Stimulated activated CD8-positive, alpha-beta memory T cell treated with anti-CD3 and anti-CD28 coated beads, Interleukin-4, amount 100 ng/mL, for 1 hour (primary cell): ENCODE data around the gene PRICKLE1.

Experiments used
- DNase-seq, 2 donors: peaks; one replicate each; pipeline ENCODE4 v3.0.0-alpha.2; 2020; ENCODE audit warnings: low read depth in 2 of 2, low spot score in 1 of 2

PRICKLE1 gene

DNA sequence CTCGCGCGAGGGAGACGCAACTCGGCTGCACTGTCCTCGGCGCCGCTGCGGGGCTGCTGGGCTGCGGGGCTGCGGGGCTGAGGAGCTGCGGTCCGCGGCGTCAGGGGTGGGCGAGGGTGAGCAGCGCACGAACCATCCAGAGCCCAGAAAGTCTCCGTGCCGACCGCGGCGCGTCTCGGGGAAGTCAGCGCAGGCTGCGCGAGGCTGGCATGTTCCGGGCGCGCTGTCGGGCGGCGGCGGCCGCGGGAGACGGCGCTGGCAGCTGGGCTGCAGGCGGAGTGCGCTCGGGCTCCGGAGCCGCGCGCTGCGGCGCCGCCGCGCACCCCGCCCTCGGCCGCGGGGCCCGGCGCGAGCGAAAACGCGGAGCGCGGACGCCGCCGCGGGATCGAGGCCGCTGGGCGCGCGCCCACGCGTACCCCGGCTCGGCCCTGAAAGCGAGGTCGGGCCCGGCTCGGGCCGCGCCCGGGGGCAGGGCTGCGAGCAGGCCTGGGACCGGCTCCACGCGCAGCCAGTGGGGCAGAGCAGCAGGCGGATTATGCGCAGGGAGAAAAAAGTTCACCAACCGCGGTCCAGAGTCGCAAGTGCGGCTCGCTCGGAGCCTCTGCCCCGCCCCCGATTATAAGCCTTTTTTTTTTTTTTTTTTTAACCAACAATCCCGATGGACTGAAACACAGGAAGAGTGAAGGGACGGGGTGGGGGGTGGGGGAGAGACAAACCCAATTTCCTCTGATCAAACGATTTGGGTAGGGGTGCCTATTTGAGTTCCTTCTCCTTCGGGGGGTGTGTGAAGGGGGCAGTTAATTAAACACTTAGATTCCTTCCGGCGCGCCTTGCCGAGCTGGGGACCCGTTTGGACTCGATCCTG is at the start of gene PRICKLE1:
TSS of gene PRICKLE1 (minus strand) at position 282 of the 865 bp plus-strand sequence. CDS start 117,230 bp downstream, outside the sequence.
- DNase-seq = no peak

DNA sequence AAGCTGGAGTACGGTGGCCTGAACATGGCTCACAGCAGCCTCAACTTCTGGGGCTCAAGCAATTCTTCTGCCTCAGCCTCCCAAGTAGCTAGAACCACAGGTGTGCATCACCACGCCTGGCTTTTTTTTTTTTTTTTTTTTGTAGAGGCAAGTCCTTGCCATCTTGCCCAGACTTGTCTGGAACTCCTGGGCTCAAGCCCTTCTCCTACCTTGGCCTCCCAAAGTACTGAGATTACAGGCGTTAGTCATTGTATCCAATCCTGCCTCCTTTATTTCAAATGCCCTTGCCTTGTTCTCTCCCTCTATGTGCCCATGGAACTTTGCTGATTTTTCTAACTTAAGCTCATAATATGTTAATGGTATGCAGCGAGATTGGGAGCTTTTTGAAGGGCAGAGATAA is 49.2 kb upstream of the PRICKLE1 start:
- DNase-seq = no peak

DNA sequence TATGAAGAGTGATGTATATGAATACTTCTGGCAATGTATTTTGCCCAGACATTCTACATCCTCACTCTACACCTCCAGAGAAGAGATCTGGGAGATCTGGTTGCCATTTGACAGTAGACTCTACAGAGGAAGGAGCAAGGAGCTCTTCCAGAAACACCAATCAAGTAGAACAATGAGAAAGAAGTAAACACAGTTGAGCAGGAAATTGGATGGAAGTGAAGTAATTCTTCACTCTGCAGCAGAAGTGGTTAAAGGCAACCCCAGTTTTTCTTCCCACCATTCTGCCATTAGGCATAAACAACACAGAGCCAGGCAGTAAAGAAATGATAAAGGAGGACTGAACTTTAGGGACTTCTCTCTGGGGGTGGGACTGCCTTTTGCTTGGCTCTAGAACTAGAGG is 48.5 kb upstream of the PRICKLE1 start:
- DNase-seq = no peak

DNA sequence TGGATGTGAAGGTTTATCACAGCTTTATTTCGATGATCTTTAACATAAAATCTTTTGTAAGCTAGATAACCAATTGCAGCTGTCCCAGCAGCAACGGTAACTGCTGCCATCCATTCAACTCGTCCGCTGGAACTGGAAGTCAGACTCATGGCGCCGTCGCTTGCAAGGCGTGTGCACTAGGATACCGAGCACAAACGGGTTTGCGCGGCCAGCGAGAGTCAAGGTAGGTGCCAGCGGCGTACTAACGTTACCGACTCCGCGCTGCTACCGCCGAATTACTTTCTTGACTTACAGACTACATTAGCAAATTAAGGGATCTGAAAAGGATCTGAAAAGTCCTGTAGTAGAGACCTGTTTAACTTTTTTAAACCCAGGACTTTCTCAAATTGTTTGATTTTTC is 47.4 kb upstream of the PRICKLE1 start:
- DNase-seq = no peak

DNA sequence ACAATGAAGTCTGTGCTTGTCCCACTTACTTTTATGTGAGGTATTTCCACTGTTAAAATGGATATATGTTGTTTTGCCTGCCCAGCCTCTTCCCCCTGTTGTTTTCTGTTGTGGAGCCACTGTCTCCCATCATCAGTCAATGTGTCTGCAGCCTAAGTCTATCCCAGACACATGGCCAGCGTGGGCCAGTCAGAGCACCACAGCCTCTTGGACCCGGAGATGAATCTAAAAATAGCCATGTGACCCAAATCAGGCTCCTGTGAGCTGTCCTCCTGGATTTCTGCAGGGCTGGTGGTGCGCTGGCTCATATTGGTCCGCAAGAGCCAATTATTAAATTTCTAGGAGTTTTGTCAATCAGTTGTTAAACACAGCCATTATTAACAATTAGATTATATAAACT is 44.0 kb upstream of the PRICKLE1 start:
- DNase-seq = no peak

DNA sequence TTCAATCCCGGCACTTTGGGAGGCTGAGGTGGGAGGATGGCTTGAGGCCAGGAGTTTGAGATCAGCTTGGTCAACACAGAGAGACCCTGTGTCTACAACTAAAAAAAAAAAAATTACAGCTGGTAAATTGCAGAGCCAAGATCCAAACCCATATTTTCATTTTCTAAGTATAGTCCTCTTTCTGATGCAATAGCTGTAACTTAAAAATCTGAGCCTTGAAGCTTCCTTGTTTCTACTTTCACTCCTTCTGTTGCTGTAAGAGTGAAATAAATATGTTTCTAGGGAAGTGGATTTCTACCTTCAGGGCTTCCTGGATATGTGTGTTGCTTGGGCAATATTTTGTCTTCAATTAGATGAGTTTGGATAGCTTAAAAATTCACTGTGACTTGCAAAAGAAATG is 42.0 kb upstream of the PRICKLE1 start:
- DNase-seq = no peak

DNA sequence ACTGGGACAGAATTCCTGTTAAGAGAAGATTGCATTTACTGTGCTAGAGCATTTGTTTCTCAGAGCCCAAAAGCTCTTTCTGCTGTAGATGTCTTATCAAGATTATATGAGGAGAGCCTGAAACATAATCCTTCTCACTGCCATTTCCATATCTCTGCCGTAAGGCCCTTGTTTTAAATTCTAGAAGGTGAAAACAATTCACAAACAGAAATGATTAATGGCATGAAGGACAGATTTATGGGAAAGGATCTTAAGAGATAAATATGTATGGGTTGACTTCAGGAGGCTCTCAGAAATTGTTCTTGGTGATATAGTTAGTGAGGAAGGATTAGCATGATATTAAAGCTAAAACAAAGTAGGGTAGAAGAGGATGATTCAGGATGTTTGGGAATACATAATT is 40.8 kb upstream of the PRICKLE1 start:
- DNase-seq = no peak

DNA sequence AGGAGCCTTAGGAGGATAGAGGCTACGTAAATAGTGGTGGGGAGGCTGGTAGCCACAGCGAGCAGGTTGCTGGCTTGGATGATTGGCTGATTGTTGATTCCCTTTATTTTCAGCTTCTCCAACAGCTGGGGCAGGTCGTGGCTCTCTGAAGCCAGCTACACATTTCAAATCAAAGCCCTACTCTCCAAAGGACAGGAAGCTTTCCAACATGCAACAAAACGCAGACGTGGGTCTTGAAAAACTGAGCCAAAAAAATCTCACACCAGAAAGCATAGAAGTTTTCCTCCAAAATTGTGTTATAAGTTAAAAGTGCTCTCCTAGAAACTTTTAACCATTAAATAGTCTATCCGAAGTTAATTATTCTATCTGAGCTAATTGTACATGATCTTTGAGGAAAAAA is 37.6 kb upstream of the PRICKLE1 start:
- DNase-seq = no peak

DNA sequence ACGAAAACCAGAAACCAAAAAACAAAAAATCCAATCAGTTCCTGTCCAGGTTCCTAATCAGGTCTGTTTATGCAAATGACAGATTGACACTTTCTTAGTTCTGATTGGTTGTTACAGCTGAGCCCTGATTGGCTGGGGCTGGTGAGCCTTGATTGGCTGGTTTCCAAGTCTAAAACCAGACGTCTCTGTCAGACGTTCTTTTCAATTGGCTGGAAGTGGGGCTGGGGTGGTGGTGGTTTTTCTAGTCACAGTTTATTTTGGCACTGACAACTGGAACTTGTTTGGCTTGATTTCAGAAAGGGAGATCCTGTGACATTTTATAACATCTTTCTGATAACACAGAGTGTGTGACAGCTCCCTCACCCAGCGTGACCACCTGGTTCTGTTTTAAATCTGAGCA is 36.1 kb upstream of the PRICKLE1 start:
- no peak for DNase-seq

DNA sequence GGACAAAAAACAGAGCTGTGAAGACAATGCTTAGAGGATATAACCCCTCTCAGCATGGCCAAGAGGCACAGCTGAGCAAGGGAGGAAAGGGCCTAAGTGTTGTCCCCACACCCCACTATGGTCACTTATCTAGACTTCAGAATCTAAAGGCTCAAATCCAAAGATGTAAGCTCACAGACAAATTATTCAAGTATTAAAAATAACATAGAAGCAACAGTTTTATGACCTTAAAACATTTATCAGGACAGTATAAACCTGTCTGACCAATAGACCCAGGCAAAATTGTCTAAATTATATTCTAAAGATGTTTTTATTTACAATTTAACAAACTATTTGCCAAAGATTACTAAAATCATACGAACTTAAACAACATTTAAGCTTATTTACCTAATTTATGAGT is 28.1 kb upstream of the PRICKLE1 start:
- no peak for DNase-seq

DNA sequence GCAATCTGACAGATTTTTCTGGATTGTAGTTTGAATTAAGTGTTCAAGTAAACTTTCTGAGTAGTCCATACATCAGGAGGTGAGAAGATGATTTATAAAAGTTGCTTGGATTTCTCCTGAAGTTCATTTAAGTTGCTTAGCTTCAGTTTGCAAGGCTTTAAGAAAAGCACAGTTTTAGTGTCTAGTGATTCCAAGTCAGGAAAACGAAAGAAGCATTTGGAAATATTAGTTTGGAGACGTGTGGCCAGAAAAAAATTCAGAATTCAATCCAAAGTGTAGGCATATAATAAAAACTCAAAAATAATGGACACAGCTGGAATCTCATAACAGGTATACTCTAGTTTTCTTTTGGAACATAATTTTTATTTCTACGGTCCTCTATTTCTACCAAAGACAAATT is 25.5 kb upstream of the PRICKLE1 start:
- DNase-seq = no peak

DNA sequence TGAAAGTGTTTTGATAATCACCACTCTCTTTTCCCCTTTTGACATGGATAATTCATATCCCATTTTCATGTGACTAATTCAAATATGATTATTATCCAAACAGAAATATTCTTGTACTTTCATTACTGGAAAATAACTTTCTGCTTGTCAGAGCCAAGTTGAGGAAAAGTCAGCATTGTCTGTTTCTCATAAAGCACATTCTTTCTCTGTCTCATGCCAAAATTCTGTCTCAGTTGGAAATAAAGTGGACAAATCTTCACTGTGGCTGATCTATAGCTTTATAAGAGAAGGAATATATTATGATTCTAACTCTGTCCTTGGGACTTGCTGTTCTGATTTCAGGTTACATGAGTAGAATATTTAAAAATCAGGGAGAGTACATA is 22.7 kb upstream of the PRICKLE1 start:
- no peak for DNase-seq

DNA sequence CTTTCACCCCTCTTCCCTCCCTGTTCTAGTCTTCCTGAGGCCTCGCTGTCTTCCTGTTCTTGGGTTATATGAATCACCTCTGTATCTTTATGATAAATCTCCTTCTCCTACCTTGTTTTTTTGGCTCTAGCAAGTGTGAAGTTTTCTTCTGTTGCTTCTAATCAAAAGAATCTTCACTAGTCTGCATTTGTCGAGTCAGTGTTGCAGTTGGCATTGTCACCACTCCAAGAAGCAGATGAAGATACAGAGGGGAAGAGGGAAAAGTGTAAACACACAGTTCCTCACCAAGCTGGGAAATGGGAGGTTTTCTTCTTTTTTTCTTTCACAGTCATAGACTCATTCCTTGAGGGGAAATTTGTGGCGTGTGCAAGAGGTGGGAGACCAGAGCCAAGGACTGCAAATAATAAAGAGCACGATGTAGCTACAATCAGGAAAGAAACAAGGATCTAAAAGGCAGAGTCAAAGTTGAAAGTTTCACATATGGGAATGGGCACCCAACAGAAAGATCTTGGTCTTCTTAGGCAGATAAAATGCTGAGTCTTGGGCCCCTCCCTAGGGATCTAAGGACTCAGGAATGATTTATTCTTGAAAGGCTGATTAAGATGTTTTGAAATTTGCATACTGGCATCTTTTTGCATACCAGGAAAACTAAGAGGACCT is 22.2 kb upstream of the PRICKLE1 start:
- DNase-seq = no peak

DNA sequence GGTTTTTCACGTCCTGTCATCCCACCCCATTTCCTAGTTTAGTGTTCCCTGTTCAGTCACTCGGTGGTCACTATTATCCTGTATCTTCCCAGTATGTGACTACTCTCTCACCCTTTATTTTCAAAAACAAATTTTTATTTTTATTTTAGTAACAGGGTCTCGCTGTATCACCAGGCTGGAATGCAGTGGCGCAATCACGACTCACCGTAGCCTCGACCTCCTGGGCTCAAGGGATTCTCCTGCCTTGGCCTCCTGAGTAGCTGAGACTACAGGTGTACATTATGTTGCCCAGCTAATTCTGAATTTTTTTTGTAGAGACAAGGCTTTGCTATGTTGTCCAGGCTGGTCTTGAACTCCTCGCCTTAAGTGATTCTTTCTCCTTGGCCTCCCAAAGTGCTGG is 20.1 kb upstream of the PRICKLE1 start:
- no peak for DNase-seq

DNA sequence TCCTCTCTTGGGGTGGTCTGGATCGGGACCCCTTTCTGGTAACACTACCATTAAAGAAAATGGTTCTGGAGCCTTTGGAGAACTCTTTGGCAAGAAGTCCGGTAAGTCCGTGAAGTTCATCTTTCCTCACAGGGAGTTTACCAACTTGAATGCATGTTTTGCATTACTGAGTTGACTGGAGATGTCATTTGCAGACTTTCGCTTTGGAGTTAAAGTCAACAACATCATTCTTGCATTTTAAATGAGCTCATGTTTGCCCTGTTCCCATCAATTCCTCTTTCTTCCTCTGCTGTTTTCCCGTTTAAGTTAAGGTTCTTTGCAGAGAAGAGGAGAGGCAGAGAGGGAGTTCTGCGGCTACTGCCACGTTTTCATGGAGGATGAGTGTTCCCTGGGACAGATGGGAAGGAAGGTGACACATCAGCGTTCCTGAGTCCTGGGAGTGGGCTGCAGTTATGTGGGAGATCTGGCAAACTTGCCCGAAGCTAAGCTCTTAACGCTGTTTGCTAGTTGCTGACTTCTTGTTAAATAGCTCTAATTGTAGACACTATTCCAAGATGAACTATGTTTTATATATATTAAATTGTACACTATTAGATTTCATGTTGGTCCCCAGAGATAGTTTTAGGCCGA is 18.8 kb upstream of the PRICKLE1 start:
- DNase-seq = no peak

DNA sequence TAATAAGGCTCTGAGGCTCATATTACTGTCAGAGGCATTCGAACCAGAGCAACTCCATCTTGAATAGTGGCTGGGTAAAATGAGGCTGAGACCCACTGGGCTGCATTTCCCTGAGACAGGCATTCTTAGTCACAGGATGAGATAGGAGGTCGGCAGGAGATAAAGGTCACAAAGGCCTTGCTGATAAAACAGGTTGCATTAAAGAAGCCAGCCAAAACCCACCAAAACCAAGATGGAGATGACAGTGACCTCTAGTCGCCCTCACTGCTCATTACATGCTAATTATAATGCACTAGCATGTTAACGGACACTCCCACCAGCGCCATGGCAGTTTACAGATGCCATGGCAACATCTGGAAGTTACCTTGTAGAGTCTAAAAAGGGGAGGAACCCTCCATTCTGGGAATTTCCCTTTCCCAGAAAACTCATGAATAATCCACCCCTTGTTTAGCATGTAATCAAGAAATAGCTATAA is 18.1 kb upstream of the PRICKLE1 start:
- no peak for DNase-seq

DNA sequence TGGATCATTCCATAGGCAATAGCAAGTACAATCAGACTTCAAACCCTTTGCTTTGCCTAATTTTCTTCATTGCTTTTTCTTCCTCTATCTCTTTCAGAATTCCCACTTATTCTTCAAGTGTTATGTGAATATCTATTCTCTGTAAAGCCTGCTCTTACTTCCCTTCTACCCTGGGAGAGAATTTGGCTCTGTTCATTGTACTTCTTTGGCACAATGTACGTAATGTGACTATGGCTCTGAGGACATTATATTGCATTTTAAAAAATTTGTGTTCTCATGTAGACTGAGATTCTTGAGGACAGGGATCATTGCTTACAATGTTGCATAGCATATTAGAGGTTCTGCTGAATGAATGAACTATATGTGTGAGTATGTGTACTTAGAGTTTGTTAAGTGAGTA is 16.9 kb upstream of the PRICKLE1 start:
- no peak for DNase-seq

DNA sequence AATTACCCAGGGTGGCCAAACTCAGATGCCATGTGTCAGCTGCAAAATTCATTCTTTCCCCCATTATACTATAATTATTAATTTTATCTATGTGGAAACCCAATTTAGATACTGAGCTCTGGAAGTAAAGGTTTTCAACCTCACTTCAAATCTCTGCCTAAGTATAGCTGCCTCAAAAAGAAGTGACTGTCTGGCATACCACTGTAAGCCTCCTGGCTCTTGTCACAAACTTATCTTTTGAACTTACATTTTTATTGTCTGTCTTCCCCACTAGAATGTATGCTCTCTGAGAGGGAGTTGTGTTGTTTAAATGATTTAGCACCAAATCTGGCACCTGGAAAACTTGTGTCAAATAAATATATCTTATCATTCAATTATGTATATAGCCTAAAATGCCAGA is 16.1 kb upstream of the PRICKLE1 start:
- no peak for DNase-seq

DNA sequence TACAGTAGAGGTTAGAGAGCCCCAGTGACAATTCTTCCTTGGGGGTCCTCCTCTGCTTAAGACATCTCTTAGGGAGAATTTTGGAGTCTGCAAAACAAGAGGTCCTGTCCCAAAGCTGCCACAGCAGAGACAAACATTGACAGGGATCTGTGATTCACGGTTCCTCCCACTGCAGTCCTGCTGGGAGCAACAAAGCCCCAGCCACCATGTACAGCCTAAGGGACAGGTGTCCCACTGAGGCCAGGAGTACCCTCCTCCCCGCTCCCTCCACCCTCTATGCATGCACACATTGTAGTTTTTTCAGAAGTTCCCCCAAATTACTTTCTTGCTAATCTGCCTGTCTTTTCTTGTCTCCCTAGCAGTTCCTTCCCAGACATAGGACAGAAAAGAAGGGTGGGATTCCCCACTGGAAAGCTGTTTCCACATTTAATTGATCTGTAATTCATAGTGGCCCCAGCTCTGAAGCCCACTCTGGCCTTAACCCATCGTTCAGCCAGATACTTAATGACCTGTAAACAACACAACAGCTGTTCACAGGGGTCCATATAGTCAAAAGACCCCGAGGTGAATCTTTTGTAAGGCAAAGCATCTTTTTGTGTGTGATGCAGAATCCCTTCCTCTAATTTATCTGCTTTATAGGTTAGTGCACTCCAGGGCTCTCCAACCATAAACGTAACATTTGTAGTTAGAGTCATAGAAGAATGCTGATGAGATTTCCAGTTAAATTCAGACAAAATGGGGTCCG is 13.9 kb upstream of the PRICKLE1 start:
- no peak for DNase-seq

DNA sequence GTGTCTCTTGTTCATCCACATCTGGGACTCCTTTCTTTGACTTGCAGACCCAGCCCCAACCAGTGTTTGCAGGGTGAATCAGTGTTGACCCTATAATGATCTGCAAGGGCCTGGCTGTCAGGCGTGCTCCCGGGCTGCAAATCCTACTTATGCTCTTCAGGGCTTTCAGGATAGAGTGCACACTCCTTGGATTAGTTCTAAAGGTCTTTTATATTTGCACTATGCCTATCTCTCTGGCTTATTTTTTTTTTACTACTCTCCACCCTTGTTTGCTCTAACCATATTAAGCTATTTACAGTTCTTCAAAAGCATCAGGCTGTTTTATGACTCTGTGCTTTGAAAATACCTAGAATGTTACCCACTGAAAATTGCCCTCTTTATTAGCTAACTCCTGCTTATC is 4.3 kb upstream of the PRICKLE1 start:
- no peak for DNase-seq

DNA sequence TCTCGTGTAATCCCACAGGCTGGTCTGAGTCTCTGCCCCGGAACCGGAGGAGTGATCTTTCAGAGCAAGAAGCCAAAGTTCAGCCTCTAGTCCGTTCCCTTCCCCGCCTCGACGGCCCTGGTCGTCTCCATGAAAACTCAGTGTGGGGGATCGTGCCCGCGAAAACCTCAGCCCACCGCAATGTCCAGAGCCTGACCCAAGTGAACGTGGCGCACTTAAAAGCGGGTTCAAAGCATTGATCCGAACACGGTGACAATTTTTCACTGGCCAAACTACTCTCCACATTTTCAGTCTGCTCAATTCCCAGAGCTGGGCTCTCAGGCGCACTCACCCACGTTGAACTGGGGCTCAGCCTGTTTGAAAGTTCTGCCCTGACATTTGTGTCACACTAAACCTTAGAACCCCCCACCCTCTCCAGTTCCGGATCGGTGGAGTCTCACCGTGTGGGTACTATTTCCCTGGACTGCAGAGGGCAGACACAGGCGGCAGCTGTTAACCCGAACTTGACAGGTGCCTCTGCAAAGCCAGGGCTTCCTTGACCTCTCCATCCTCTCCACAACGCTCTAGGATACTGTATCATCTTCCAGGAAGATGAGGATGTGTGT is 886 bp upstream of the PRICKLE1 start:
- DNase-seq = no peak
